Liver (tissue), 3 donors: ENCODE measurements around the gene PPP2R5A.

Experiments
- GABPA ChIP-seq, 2 donors: IDR thresholded peaks in 1 of 2; conservative IDR thresholded peaks in 1 of 2; 2 replicates each; pipeline ENCODE4 v1.6.1; 2016; ENCODE audit warnings: antibody characterized with exemption in 2 of 2, mild to moderate bottlenecking in 1 of 2, moderate library complexity in 1 of 2
- HNF4G ChIP-seq: IDR thresholded peaks from 2 replicates; pipeline ENCODE4 v1.6.1; 2016; ENCODE audit warnings: antibody characterized with exemption
- JUND ChIP-seq, 2 donors: IDR thresholded peaks; 2 replicates each; pipeline ENCODE4 v1.6.1; 2016; ENCODE audit warnings: antibody characterized with exemption in 2 of 2
- RAD21 ChIP-seq, 2 donors: IDR thresholded peaks; 2 replicates each; pipeline ENCODE4 v1.6.1; 2016; ENCODE audit warnings: antibody characterized with exemption in 2 of 2, mild to moderate bottlenecking in 2 of 2
- REST ChIP-seq: IDR thresholded peaks from 2 replicates; pipeline ENCODE4 v1.6.1; 2016; ENCODE audit warnings: antibody characterized with exemption, mild to moderate bottlenecking
- RXRA ChIP-seq, 2 donors: IDR thresholded peaks; 2 replicates each; pipeline ENCODE4 v1.6.1; 2017 to 2018; ENCODE audit warnings: antibody characterized with exemption in 2 of 2, mild to moderate bottlenecking in 1 of 2
- SP1 ChIP-seq: IDR thresholded peaks from 2 replicates; pipeline ENCODE4 v1.6.1; 2018; ENCODE audit warnings: antibody characterized with exemption, mild to moderate bottlenecking
- TAF1 ChIP-seq: conservative IDR thresholded peaks from 2 replicates; pipeline ENCODE4 v1.6.1; 2016; ENCODE audit warnings: antibody characterized with exemption, mild to moderate bottlenecking
- YY1 ChIP-seq: IDR thresholded peaks from 2 replicates; pipeline ENCODE4 v1.6.1; 2016; ENCODE audit warnings: antibody characterized with exemption, mild to moderate bottlenecking
- TF ChIP-seq, protein P1 (sequence below): fragments of 150-350 bp; IDR thresholded peaks from 2 replicates; pipeline ENCODE4 v1.5.1; 2017; ENCODE audit warnings: improper control_type of control experiment, low read depth, low read length; ENCODE audit not compliant: missing input control
- TF ChIP-seq, protein P2 (sequence below): IDR thresholded peaks from 2 replicates; pipeline ENCODE4 v1.6.1; 2016; ENCODE audit warnings: antibody characterized with exemption
- TF ChIP-seq, protein P3 (sequence below): IDR thresholded peaks from 2 replicates; pipeline ENCODE4 v1.6.1; 2016; ENCODE audit warnings: antibody characterized with exemption
- donor health status: healthy.
- donor health status: healthy.

DNA sequence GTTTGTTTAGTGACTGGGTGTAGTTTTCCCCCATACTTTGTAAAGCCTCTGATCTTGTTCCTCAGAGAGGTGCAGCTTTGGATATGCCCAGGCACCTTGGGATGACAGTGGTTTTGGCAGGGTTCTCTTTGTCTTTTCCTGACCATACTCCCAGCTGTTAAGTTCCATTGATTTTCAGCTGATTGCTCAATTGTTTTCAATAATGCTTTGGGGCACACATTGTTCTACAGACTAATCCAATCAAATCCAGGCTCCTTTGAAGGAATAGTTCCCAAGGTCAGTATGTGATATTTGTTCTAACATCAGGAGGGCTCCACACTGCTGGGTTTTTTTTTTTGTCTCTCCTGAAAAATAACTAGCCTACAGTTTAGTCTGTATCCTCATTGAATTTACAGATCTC, 24.8 kb downstream of the PPP2R5A start:
- TF ChIP-seq, protein P1, sequence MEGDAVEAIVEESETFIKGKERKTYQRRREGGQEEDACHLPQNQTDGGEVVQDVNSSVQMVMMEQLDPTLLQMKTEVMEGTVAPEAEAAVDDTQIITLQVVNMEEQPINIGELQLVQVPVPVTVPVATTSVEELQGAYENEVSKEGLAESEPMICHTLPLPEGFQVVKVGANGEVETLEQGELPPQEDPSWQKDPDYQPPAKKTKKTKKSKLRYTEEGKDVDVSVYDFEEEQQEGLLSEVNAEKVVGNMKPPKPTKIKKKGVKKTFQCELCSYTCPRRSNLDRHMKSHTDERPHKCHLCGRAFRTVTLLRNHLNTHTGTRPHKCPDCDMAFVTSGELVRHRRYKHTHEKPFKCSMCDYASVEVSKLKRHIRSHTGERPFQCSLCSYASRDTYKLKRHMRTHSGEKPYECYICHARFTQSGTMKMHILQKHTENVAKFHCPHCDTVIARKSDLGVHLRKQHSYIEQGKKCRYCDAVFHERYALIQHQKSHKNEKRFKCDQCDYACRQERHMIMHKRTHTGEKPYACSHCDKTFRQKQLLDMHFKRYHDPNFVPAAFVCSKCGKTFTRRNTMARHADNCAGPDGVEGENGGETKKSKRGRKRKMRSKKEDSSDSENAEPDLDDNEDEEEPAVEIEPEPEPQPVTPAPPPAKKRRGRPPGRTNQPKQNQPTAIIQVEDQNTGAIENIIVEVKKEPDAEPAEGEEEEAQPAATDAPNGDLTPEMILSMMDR, result no peak
- TF ChIP-seq, protein P2, sequence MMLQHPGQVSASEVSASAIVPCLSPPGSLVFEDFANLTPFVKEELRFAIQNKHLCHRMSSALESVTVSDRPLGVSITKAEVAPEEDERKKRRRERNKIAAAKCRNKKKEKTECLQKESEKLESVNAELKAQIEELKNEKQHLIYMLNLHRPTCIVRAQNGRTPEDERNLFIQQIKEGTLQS, result no peak
- TF ChIP-seq TAF1 (no peak), REST (no peak), SP1 (peak; percentile 36), RXRA (IDR thresholded peaks at IDR 0.05) (no peak), RAD21 (IDR thresholded peaks at IDR 0.05) (no peak), YY1 (no peak), GABPA (IDR thresholded peaks at IDR 0.05 in 1 of 2, conservative IDR thresholded peaks at IDR 0.05 in 1 of 2) (no peak), JUND (IDR thresholded peaks at IDR 0.05) (no peak), HNF4G (no peak)
- TF ChIP-seq, protein P3, sequence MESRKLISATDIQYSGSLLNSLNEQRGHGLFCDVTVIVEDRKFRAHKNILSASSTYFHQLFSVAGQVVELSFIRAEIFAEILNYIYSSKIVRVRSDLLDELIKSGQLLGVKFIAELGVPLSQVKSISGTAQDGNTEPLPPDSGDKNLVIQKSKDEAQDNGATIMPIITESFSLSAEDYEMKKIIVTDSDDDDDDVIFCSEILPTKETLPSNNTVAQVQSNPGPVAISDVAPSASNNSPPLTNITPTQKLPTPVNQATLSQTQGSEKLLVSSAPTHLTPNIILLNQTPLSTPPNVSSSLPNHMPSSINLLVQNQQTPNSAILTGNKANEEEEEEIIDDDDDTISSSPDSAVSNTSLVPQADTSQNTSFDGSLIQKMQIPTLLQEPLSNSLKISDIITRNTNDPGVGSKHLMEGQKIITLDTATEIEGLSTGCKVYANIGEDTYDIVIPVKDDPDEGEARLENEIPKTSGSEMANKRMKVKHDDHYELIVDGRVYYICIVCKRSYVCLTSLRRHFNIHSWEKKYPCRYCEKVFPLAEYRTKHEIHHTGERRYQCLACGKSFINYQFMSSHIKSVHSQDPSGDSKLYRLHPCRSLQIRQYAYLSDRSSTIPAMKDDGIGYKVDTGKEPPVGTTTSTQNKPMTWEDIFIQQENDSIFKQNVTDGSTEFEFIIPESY, result no peak
